H1 (cell line): Measurements from ENCODE around the gene SHQ1. TPM values are rescaled to one million over a fixed set of nuclear protein-coding genes. Genes with fewer than 3 reads are reported as not detected.

Experiments used
- CREB1 ChIP-seq: IDR thresholded peaks from 2 replicates; pipeline ENCODE4 v1.6.1; 2012; ENCODE audit warnings: inconsistent platforms
- EGR1 ChIP-seq: IDR thresholded peaks from 2 replicates; pipeline ENCODE4 v1.6.1; 2011; ENCODE audit warnings: low read depth, low read length, borderline replicate concordance
- FOSL1 ChIP-seq: IDR thresholded peaks from 2 replicates; pipeline ENCODE4 v1.6.1; 2011; ENCODE audit warnings: mild to moderate bottlenecking, low read depth, low read length, moderate library complexity; ENCODE audit not compliant: insufficient read depth
- RXRA ChIP-seq: IDR thresholded peaks from 2 replicates; pipeline ENCODE4 v1.6.1; 2011; ENCODE audit warnings: low read depth, mild to moderate bottlenecking, low read length, moderate library complexity; ENCODE audit not compliant: insufficient read depth
- TBP ChIP-seq: IDR thresholded peaks from 2 replicates; pipeline ENCODE4 v1.6.1; 2011; ENCODE audit warnings: low read depth, low read length, improper control_type of control experiment
- TEAD4 ChIP-seq: IDR thresholded peaks from 2 replicates; pipeline ENCODE4 v1.6.1; 2012; ENCODE audit warnings: low read depth, low read length, inconsistent platforms, mixed read lengths
- YY1 ChIP-seq: IDR thresholded peaks from 2 replicates; pipeline ENCODE4 v1.6.1; 2011; ENCODE audit warnings: low read depth, mild to moderate bottlenecking, low read length
- polyA plus RNA-seq, 7 experiments: library from polyadenylated mRNA; depleted of rRNA in 3 of 7; stranded (reverse) in 5 of 7; unstranded in 2 of 7; fragments of >200 nt in 5 of 7; fragments of 200-250 nt in 2 of 7; gene quantifications; 1 replicate in 5 of 7; 2 replicates in 1 of 7; 4 replicates in 1 of 7; pipeline versions ENCODE4 v1.2.1 to v1.2.3, GENCODE V29; 2011 to 2013; ENCODE audit warnings: missing spikeins in 2 of 7, mixed read lengths in 2 of 7
- total RNA-seq: library from RNA; stranded (reverse); fragmentation: NEBNext Ultra II Directional; extraction: Animal tissue kit (Norgen Biotek cat#: 25700); gene quantifications from 2 replicates; pipeline ENCODE4 v1.2.1, GENCODE V29; 2021
- TF ChIP-seq, protein P1 (sequence below): IDR thresholded peaks from 2 replicates; pipeline ENCODE4 v1.6.1; 2011; ENCODE audit warnings: low read length, improper control_type of control experiment

SHQ1 gene
- total and polyA plus RNA-seq, 2 of the 8 experiments (the other 6 are each of a cell fraction or from before 2014, with no cell fraction given): 10.7 to 34.4 TPM

DNA sequence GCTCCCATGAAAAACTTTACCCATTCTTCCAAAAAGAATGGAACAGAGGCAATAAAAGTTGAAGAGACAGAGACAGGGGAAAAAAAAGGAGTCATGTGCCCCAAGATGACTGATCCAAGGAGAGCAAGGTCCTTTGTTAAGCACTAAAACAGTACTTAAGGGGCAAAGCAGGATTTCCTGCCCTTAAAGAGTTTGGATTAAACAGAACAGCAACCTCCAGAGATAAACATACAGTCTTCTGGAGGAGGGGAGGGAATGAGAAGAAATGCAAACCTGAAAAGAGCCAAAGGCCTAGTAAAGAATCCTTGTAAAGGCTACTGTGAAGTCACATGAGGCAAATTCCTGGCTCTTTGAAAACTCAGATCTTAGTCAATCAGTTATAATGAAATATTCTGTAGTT lies 38.2 kb downstream of the SHQ1 start (continued):
- TF ChIP-seq, protein P1, sequence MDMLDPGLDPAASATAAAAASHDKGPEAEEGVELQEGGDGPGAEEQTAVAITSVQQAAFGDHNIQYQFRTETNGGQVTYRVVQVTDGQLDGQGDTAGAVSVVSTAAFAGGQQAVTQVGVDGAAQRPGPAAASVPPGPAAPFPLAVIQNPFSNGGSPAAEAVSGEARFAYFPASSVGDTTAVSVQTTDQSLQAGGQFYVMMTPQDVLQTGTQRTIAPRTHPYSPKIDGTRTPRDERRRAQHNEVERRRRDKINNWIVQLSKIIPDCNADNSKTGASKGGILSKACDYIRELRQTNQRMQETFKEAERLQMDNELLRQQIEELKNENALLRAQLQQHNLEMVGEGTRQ: no peak
- TF ChIP-seq CREB1 (no peak), RXRA (no peak), EGR1 (no peak), FOSL1 (no peak), TBP (no peak), YY1 (no peak), TEAD4 (no peak)
